Parathyroid adenoma (tissue), 2 donors: ENCODE results near the gene SUSD6.

ENCODE experiments used
- H2AFZ ChIP-seq: fragments of 300-600 bp; sonication (generic); one replicate; pipeline ENCODE4 v1.7.0; 2017; ENCODE audit warnings: antibody characterized with exemption, mild to moderate bottlenecking
- H3K27ac ChIP-seq: fragments of 300-600 bp; sonication (generic); one replicate; pipeline ENCODE4 v1.7.0; 2017
- H3K27me3 ChIP-seq: fragments of 300-600 bp; sonication (generic); one replicate; pipeline ENCODE4 v1.7.0; 2017; ENCODE audit warnings: low read length; ENCODE audit not compliant: control insufficient read depth, insufficient read depth
- H3K36me3 ChIP-seq: fragments of 300-600 bp; sonication (generic); one replicate; pipeline ENCODE4 v1.7.0; 2017; ENCODE audit warnings: low read length; ENCODE audit not compliant: control insufficient read depth, insufficient read depth
- H3K4me1 ChIP-seq: fragments of 300-600 bp; sonication (generic); one replicate; pipeline ENCODE4 v1.7.0; 2017; ENCODE audit warnings: control low read depth
- H3K4me2 ChIP-seq: fragments of 300-600 bp; sonication (generic); one replicate; pipeline ENCODE4 v1.7.0; 2017; ENCODE audit warnings: low read length
- H3K4me3 ChIP-seq: fragments of 300-600 bp; sonication (generic); one replicate; pipeline ENCODE4 v1.7.0; 2017; ENCODE audit warnings: low read depth, low read length
- H3K79me2 ChIP-seq: fragments of 300-600 bp; sonication (generic); one replicate; pipeline ENCODE4 v1.7.0; 2017; ENCODE audit warnings: control low read depth
- H3K9ac ChIP-seq: fragments of 300-600 bp; sonication (generic); one replicate; pipeline ENCODE4 v1.7.0; 2017; ENCODE audit warnings: mild to moderate bottlenecking
- H3K9me3 ChIP-seq: fragments of 300-600 bp; sonication (generic); one replicate; pipeline ENCODE4 v1.7.0; 2017; ENCODE audit warnings: low read length; ENCODE audit not compliant: control insufficient read depth
- TF ChIP-seq, protein P1 (sequence below): fragments of 300-600 bp; sonication (generic); IDR thresholded peaks from one replicate; pipeline ENCODE4 v1.7.0; 2017; ENCODE audit warnings: antibody characterized with exemption, mild to moderate bottlenecking
- donor health status: primary hyperparathyroidism.

The SUSD6 gene

DNA sequence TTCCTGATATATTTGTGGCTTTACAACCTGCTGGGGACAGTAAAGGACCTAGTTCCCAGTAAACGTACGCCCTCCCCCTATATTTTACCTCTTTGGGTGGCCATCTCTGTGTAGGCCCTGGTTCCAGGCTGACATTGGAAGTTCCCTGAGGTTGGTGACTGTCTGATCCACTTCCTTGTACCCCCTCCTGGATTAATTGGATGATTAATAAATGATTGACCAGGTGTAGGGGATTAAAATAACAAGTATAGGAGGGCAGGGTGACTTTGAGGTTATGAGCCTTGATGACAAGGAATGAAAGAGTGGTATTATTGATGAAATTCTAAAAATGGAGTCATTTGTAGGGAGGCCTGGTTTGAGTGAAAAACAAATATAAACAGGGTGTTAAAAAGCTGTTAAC is 9.6 kb downstream of the SUSD6 start:
- Histone ChIP-seq H3K27ac (no peak overlapping the region), H3K9ac (no peak overlapping the region), H3K9me3 (no peaks in the 10 kb centered on the region), H3K4me1 (peaks cover 22% of the 10 kb centered on the region), H3K36me3 (no peaks in the 10 kb centered on the region), H2AFZ (no peak overlapping the region), H3K4me2 (no peak overlapping the region), H3K27me3 (no peaks in the 10 kb centered on the region), H3K79me2 (peaks cover 85% of the 10 kb centered on the region), H3K4me3 (no peak overlapping the region)
- TF ChIP-seq, protein P1, sequence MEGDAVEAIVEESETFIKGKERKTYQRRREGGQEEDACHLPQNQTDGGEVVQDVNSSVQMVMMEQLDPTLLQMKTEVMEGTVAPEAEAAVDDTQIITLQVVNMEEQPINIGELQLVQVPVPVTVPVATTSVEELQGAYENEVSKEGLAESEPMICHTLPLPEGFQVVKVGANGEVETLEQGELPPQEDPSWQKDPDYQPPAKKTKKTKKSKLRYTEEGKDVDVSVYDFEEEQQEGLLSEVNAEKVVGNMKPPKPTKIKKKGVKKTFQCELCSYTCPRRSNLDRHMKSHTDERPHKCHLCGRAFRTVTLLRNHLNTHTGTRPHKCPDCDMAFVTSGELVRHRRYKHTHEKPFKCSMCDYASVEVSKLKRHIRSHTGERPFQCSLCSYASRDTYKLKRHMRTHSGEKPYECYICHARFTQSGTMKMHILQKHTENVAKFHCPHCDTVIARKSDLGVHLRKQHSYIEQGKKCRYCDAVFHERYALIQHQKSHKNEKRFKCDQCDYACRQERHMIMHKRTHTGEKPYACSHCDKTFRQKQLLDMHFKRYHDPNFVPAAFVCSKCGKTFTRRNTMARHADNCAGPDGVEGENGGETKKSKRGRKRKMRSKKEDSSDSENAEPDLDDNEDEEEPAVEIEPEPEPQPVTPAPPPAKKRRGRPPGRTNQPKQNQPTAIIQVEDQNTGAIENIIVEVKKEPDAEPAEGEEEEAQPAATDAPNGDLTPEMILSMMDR, result no peak

DNA sequence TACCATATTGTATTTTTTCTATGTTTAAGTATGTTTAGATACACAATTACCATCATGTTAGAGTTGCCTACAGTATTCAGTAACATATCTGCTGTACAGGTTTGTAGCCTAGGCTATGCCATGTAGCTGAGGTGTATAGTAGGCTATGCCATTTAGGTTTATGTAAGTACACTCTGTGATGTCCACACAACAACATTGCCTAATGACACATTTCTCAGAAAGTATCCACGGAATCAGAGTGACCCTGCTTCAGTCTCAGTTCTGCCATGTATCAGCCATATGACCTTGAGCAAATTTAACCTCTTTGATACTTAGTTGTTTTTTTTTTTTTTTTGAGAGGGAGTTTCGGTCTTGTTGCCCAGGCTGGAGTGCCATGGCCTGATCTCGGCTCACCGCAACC is 12.7 kb downstream of the SUSD6 start:
- H3K9me3 ChIP-seq, result no peaks in the 10 kb centered on the region
- TF ChIP-seq, protein P1, result no peak
- H3K36me3 ChIP-seq, result no peaks in the 10 kb centered on the region
- H3K79me2 ChIP-seq, result peaks cover 90% of the 10 kb centered on the region
- H3K4me2 ChIP-seq, result no peak overlapping the region
- no peaks in the 10 kb centered on the region for H3K27me3 ChIP-seq
- H2AFZ ChIP-seq, result no peak overlapping the region
- peaks cover 7% of the 10 kb centered on the region for H3K4me1 ChIP-seq
- H3K9ac ChIP-seq, result no peak overlapping the region
- no peak overlapping the region for H3K27ac ChIP-seq
- H3K4me3 ChIP-seq, result no peak overlapping the region

DNA sequence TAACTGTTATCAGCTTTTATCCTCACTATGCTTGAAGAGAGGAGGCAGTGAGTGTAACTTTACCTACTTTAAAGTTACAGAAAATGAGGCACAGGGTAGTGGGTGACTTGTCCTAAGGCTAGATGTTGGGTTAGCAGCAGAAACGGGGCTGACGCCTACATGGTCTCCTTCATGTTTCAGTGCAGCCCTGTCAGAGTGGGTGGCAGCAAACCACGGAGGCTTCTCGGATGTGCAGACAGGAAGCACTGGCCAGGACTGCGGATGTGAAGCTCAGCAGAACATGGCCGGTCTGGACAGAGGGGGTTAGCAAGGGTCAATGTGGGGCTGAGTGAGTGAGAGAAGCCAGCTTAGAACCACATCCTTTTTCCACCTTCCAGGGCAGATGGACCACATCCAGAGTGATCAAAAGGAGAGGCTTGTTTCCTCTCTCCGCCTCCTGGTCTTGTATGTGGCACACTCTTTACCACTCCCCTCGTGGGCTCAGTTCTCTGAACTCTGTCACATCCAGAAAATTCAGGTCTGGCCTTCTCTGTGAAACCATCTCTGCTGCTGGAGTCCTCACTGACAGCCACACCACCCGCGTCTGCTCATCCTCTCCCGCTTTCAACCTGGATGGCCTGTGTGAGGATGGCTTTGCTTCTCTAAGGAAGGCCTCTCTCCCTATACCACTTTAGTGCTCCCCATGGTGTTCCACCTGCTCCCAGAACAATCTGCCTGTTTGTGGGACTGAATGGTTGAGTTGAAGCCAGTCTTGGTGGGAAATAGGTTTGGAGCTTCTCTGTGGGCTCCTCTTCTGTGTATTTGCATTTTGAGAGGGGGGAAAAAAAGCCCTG is 14.1 kb downstream of the SUSD6 start:
- Histone ChIP-seq H3K4me1 (no peaks in the 10 kb centered on the region), H3K9ac (no peak overlapping the region), H3K4me2 (no peak overlapping the region), H2AFZ (no peak overlapping the region), H3K9me3 (no peaks in the 10 kb centered on the region), H3K27me3 (no peaks in the 10 kb centered on the region), H3K79me2 (peaks cover 83% of the 10 kb centered on the region), H3K27ac (peak overlapping the region; percentile 33), H3K36me3 (no peaks in the 10 kb centered on the region), H3K4me3 (no peak overlapping the region)
- TF ChIP-seq, protein P1, result no peak

DNA sequence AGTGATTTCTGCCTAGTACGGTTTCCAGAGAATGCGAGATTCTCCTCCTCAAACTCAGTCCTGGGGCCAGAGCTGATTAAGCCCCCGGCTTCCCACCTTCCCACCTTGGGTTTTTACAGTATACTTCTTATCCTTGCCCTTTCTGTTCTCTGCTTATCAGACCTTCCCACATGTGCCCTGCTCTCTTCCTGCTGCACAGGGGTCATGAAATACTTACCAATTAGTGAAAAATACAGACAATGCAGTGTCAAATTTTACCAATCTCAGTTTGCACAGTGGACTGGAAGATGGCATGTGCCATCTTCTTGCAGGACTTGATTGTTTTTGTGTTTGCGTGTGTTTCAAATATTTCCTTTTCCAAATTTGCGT is 14.7 kb downstream of the SUSD6 start:
- H3K36me3 ChIP-seq, result no peaks in the 10 kb centered on the region
- no peak overlapping the region for H3K27ac ChIP-seq

More for the DNA sequence above, 14.7 kb downstream of the SUSD6 start:
- no peak overlapping the region for H3K4me2 ChIP-seq
- H2AFZ ChIP-seq, result no peak overlapping the region
- no peaks in the 10 kb centered on the region for H3K27me3 ChIP-seq
- TF ChIP-seq, protein P1, result no peak
- peaks cover 78% of the 10 kb centered on the region for H3K79me2 ChIP-seq
- H3K4me1 ChIP-seq, result no peaks in the 10 kb centered on the region
- no peak overlapping the region for H3K9ac ChIP-seq
- no peak overlapping the region for H3K4me3 ChIP-seq
- H3K9me3 ChIP-seq, result no peaks in the 10 kb centered on the region
